SK-N-SH (cell line): Measurements from ENCODE around the gene TMEM238L. TPM values are rescaled to one million over a fixed set of nuclear protein-coding genes. Genes with fewer than 3 reads are reported as not detected.
"Not testable (repeated sequence)": the region's sequence is repeated elsewhere in the genome, so short reads cannot be mapped to it uniquely, and the experiment has no call there.

Experiments
- CTCF ChIA-PET: fragments of 300-600, 350-600 bp; formaldehyde crosslinking; extraction: SDS; loops from one replicate; lab custom pipeline; 2021; lab: Yijun Ruan, JAX
- POLR2A ChIA-PET: fragments of 350-600 bp; sonication (Branson Sonifier 250); formaldehyde crosslinking; extraction: SDS; loops from one replicate; lab custom pipeline; 2020; ENCODE audit warnings: antibody characterized with exemption, inconsistent platforms; lab: Yijun Ruan, JAX
- DNase-seq: peaks from one replicate; pipeline ENCODE4 v3.0.0; 2012
- H2AFZ ChIP-seq: fragments of 200-600 bp; sonication (generic); 2 replicates; pipeline ENCODE4 v1.8.1; 2016; ENCODE audit warnings: antibody characterized with exemption, mild to moderate bottlenecking, low read depth
- H3F3A ChIP-seq: fragments of 200-600 bp; sonication (generic); replicated peaks from 2 replicates; pipeline ENCODE3; 2016; ENCODE audit warnings: antibody characterized with exemption, mild to moderate bottlenecking; ENCODE audit not compliant: insufficient read depth
- H3K27ac ChIP-seq, 2 experiments: fragments of 200-500 bp in 1 of 2; fragments of 200-600 bp in 1 of 2; sonication (Bioruptor generic) in 1 of 2; sonication (generic), shearing (Covaris generic) in 1 of 2; 2 replicates each; pipeline versions ENCODE4 v1.5.1 to v1.6.1; 2014 to 2016; ENCODE audit warnings: low read depth in 2 of 2, inconsistent platforms in 1 of 2, low read length in 1 of 2, mild to moderate bottlenecking in 1 of 2, mixed read lengths in 1 of 2
- H3K27me3 ChIP-seq: fragments of 200-600 bp; sonication (generic), shearing (Covaris generic); 2 replicates; pipeline ENCODE4 v1.6.1; 2016; ENCODE audit warnings: mixed run types; ENCODE audit not compliant: insufficient read depth
- H3K36me3 ChIP-seq, 2 experiments: fragments of 200-500 bp in 1 of 2; fragments of 200-600 bp in 1 of 2; sonication (Bioruptor generic) in 1 of 2; sonication (generic) in 1 of 2; replicated peaks in 1 of 2; 2 replicates each; pipeline versions ENCODE3 to v1.5.1; 2014 to 2016; ENCODE audit warnings: low read length in 1 of 2, mild to moderate bottlenecking in 1 of 2; ENCODE audit not compliant: insufficient read depth in 2 of 2, control insufficient read depth in 1 of 2
- H3K4me1 ChIP-seq, 2 experiments: fragments of 200-500 bp in 1 of 2; fragments of 200-600 bp in 1 of 2; sonication (Bioruptor generic) in 1 of 2; sonication (generic), shearing (Covaris generic) in 1 of 2; 2 replicates each; pipeline versions ENCODE4 v1.5.1 to v1.6.1; 2014 to 2016; ENCODE audit warnings: low read depth in 1 of 2, low read length in 1 of 2, mixed run types in 1 of 2; ENCODE audit not compliant: insufficient read depth in 2 of 2, control insufficient read depth in 1 of 2
- H3K4me2 ChIP-seq: fragments of 200-600 bp; sonication (generic), shearing (Covaris generic); 2 replicates; pipeline ENCODE4 v1.6.1; 2017; ENCODE audit warnings: mixed run types
- H3K4me3 ChIP-seq, 2 experiments: fragments of 200-500 bp in 1 of 2; fragments of 200-600 bp in 1 of 2; sonication (Bioruptor generic) in 1 of 2; sonication (generic), shearing (Covaris generic) in 1 of 2; 2 replicates each; pipeline versions ENCODE4 v1.5.1 to v1.8.1; 2014 to 2016; ENCODE audit warnings: low read depth in 2 of 2, inconsistent platforms in 1 of 2, low read length in 1 of 2, mild to moderate bottlenecking in 1 of 2, mixed read lengths in 1 of 2, moderate library complexity in 1 of 2
- H3K79me2 ChIP-seq: fragments of 200-600 bp; sonication (generic); 2 replicates; pipeline ENCODE4 v1.8.1; 2017; ENCODE audit warnings: mild to moderate bottlenecking; ENCODE audit not compliant: insufficient read depth
- H3K9ac ChIP-seq: fragments of 200-600 bp; sonication (generic); 2 replicates; pipeline ENCODE4 v1.6.1; 2017; ENCODE audit warnings: mixed run types
- H3K9me2 ChIP-seq: fragments of 200-600 bp; sonication (generic); 2 replicates; pipeline ENCODE4 v1.6.1; 2017; ENCODE audit warnings: mixed run types
- H3K9me3 ChIP-seq: fragments of 200-600 bp; sonication (generic); 2 replicates; pipeline ENCODE4 v1.6.1; 2017; ENCODE audit warnings: mixed run types, mild to moderate bottlenecking, moderate library complexity
- H4K20me1 ChIP-seq: fragments of 200-600 bp; sonication (generic); 2 replicates; pipeline ENCODE4 v1.6.1; 2017; ENCODE audit warnings: mild to moderate bottlenecking, mixed run types; ENCODE audit not compliant: insufficient read depth
- EP300 ChIP-seq, 2 experiments: IDR thresholded peaks; 2 replicates each; pipeline versions ENCODE4 v1.4.0 to v1.6.1; 2012; ENCODE audit warnings: borderline replicate concordance in 1 of 2, low read depth in 1 of 2, low read length in 1 of 2
- FOXJ3 ChIP-seq: sonication (generic); formaldehyde crosslinking; IDR thresholded peaks from 2 replicates; pipeline ENCODE4 v1.5.1; 2020; ENCODE audit warnings: mild to moderate bottlenecking, missing genetic modification reagents
- IRF3 ChIP-seq: fragments of 150-350 bp; IDR thresholded peaks from 2 replicates; pipeline ENCODE4 v1.6.1; 2016; ENCODE audit warnings: mild to moderate bottlenecking, low read depth, low read length
- PBX3 ChIP-seq: IDR thresholded peaks from 2 replicates; pipeline ENCODE4; 2012
- RAD21 ChIP-seq: IDR thresholded peaks from 2 replicates; pipeline ENCODE4 v1.6.1; 2012; ENCODE audit warnings: mild to moderate bottlenecking, low read length
- SMC3 ChIP-seq: IDR thresholded peaks from 2 replicates; pipeline ENCODE4 v1.6.1; 2012; ENCODE audit warnings: low read depth, low read length, improper control_type of control experiment
- YY1 ChIP-seq: IDR thresholded peaks from 2 replicates; pipeline ENCODE4 v1.4.0; 2012; ENCODE audit warnings: low read depth, mild to moderate bottlenecking
- ZBTB33 ChIP-seq: IDR thresholded peaks from 2 replicates; pipeline ENCODE4 v1.4.0; 2012; ENCODE audit warnings: low read depth, borderline replicate concordance
- WGBS: methylation state at CpG from one replicate; pipeline ENCODE4 v1.1.6; 2017; ENCODE audit warnings: low lambda C conversion rate; 5-methylcytosine and 5-hydroxymethylcytosine counted together
- polyA plus RNA-seq, 3 experiments: library from polyadenylated mRNA; depleted of rRNA; stranded (reverse); fragments of >200 nt; gene quantifications; 2 replicates each; pipeline ENCODE4 v1.2.3, GENCODE V29; 2012

The TMEM238L gene
- not detected in 2 replicates for polyA plus RNA-seq (2012; rRNA removed)
- not detected in 2 replicates for polyA plus RNA-seq (2012; cell fraction: cytosol; rRNA removed)
- not detected in 2 replicates for polyA plus RNA-seq (2012; cell fraction: nucleus; rRNA removed)

GRCh38 chr17:10803830-10804475, at the start of gene TMEM238L:
TMEM238L (minus strand) TSS chr17:10804099; CDS start chr17:10803963, 136 bp downstream.
- no peaks in the 10 kb centered on the region for H3K27me3 ChIP-seq
- H3K4me1 ChIP-seq: no peaks in the 10 kb centered on the region; a peak in 1 of 4 replicates
- no peak within 1 kb of the TSS for H3K9ac ChIP-seq
- no peak within 1 kb of the TSS for H3K4me3 ChIP-seq
- H3K9me3 ChIP-seq: no peaks in the 10 kb centered on the region
- ChIA-PET POLR2A (no interaction called here), CTCF (no interaction called here)
- no peaks in the 10 kb centered on the region for H3F3A ChIP-seq
- H2AFZ ChIP-seq: no peak within 1 kb of the TSS
- H3K36me3 ChIP-seq: no peaks in the 10 kb centered on the region
- no peak for DNase-seq
- no peaks in the 10 kb centered on the region for H3K79me2 ChIP-seq
- WGBS: 55% methylated on average over 15 of the region's 16 CpGs
- TF ChIP-seq YY1 (no peak), FOXJ3 (CRISPR knock-in tag) (no peak), PBX3 (no peak), SMC3 (no peak), RAD21 (no peak), IRF3 (no peak), ZBTB33 (no peak), EP300 (IDR thresholded peaks at IDR 0.05; ENCODE audit: borderline replicate concordance in 1 of 2, low read depth in 1 of 2, low read length in 1 of 2) (no peak)
- no peak within 1 kb of the TSS for H3K4me2 ChIP-seq
- no peak within 1 kb of the TSS for H3K27ac ChIP-seq
- H3K9me2 ChIP-seq: no peaks in the 10 kb centered on the region
- no peaks in the 10 kb centered on the region for H4K20me1 ChIP-seq

- H3K36me3 ChIP-seq, POLR2A ChIA-PET, H3K9me2 ChIP-seq, H3F3A ChIP-seq, H3K9ac ChIP-seq, H3K4me3 ChIP-seq, H3K27me3 ChIP-seq, H3K4me1 ChIP-seq, DNase-seq, H2AFZ ChIP-seq, H3K9me3 ChIP-seq, H4K20me1 ChIP-seq, H3K27ac ChIP-seq, H3K79me2 ChIP-seq, H3K4me2 ChIP-seq: not testable (repeated sequence)
- CTCF ChIA-PET: interaction anchor here (2.1 to 8.3 kb wide), 3 partner anchors 12 to 107 kb away, joined by 9 to 165 read pairs (median 20); no protein-coding TSS in a partner anchor
- 79% methylated on average over 6 of the region's 6 CpGs for WGBS
These were observed 42.7 kb upstream of the TMEM238L start for GRCh38 chr17:10846636-10847035.
